ENCODE measurements around the gene PTPRF.

Gene PTPRF

DNA sequence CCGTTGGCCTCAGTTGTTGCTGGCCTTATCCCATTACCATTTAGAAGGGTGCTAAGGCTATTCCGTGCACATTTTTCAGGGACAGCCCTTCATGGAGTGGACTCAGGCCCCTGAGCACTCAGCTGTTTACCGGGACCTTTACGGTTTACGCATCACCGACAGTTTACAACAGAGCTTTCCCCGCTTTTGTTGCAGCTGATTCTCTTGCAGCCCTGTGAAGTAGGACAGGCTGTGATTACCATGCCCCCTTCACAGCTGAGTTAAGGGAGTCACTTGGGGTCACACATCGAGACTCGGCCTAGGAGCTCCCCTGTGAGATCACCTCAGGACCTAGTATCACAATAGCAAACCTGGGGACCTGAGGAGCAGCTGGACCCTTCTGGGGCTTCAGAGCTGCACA, 41.9 kb downstream of the PTPRF start:
- FAIRE-seq: no peak

DNA sequence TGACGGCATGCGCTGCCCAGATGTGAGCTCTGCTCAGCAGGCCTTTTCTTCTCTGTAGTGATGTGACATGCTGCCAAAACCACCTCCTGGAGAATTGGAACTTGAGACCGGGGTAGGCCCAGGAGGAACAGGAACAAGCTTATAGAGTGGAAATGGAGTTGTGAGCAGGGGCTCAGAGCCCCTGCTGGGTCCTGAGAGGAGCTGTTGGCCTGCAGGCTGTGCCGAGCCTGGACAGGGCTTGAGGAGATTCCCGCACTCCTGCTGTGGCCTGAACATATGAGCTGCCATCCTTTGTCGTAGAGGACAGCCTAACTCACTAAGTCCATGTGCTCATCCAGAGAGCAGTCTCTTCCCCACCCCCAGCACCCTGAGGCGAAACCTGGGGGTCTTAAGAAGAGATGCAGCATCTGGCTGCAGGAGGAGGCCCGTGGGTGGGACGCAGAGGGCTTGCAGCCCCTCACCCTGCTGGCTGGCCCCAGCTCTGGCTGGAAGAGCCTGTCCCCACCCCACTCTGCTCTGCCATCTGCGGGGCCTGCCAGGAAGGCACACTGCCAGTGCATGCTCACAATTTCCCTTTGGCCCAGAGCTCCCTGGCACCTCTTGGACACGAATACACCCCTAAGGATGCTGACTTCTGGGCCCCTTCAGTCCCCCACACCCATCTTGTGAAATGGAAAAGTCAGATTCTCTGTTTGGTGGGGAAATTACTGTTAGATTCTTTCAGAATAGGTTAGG, 42.5 kb downstream of the PTPRF start:
- TF ChIP-seq POLR2AphosphoS5 (IDR thresholded peaks at IDR 0.05; ENCODE audit: low read depth, low read length) (no peak), TAF1 (IDR thresholded peaks at IDR 0.05; ENCODE audit: borderline replicate concordance, low read depth, low read length) (no peak), POLR2A (IDR thresholded peaks at IDR 0.05; ENCODE audit: low read depth, low read length) (no peak)
- DNase-seq (ENCODE audit: insufficient read length) (no peak), FAIRE-seq (no peak)

More for the DNA sequence above, 41.9 kb downstream of the PTPRF start:
- TF ChIP-seq TAF1 (IDR thresholded peaks at IDR 0.05; ENCODE audit: borderline replicate concordance, low read depth, low read length): no peak
- no peak for TF ChIP-seq POLR2AphosphoS5 (IDR thresholded peaks at IDR 0.05; ENCODE audit: low read depth, low read length)
- no peak for TF ChIP-seq POLR2A (IDR thresholded peaks at IDR 0.05; ENCODE audit: low read depth, low read length)
- DNase-seq (ENCODE audit: insufficient read length): no peak

DNA sequence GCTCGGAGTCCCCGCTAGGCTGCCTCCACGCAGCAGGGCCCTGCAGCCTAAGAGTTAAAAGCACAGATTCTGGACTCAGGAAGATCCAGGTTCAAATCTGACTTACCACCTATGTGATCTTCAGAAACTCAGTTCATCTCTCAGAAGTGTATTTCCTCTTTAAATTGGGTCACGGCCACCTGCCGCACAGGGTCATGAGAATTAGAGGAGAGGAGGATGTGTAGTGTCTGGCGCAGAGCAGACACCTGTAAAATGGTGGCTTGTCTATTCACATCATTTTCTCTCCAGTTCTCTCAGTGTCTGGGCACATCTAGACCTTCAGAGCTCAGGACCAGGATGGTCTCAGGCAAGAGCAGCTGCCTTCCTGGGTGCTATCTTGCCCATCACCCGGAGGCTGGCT, 45.8 kb downstream of the PTPRF start:
- DNase-seq (ENCODE audit: insufficient read length) (no peak), FAIRE-seq (no peak)
- no peak for TF ChIP-seq POLR2A (IDR thresholded peaks at IDR 0.05; ENCODE audit: low read depth, low read length)
- TF ChIP-seq TAF1 (IDR thresholded peaks at IDR 0.05; ENCODE audit: borderline replicate concordance, low read depth, low read length): no peak
- no peak for TF ChIP-seq POLR2AphosphoS5 (IDR thresholded peaks at IDR 0.05; ENCODE audit: low read depth, low read length)

DNA sequence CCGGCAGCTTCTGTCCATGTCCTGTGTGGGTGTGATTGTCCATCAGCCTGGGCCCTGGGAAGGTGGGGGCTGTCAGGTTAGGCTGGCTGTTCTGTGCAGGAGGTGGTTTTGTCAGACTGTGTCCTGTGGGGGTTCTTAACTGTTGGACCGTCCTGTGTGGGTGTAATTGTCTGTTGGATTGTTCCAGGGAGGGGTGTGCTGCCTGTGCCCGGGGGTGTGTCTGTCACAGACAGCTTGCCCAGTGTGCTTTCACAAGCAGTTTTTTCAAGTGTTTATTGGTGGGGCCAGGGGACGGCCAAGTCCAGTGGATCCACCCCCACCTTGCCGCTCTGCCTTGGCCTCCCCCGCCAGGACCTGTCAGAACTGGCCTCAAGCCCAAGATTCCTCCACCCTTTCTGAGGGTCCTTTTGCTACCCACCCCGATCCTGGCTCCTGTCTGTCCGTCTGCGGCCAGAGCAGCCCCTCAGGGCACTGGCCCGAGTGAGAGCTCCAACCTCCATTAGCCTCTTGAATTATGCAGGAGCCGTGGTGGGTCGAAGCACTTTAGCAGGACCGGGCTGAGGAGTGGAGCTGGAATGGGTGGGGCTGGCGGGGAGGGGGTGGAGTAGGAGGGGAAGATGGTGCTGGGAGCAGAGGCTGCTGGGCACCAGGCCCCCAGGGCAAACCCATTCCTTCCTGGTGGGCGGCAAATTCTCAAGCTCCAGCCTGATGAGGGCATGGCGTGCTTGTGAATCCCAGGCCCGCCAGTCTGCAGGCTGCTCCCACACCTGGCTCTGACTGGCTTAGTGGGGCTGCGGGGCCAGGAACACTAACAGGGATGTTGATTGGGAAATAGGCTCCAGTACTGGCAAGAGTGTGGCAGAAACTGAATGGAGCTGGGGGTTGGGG, 47.2 kb downstream of the PTPRF start:
- TF ChIP-seq POLR2AphosphoS5 (IDR thresholded peaks at IDR 0.05; ENCODE audit: low read depth, low read length) (no peak), POLR2A (IDR thresholded peaks at IDR 0.05; ENCODE audit: low read depth, low read length) (no peak), TAF1 (IDR thresholded peaks at IDR 0.05; ENCODE audit: borderline replicate concordance, low read depth, low read length) (no peak)
- FAIRE-seq: no peak
- no peak for DNase-seq (ENCODE audit: insufficient read length)

DNA sequence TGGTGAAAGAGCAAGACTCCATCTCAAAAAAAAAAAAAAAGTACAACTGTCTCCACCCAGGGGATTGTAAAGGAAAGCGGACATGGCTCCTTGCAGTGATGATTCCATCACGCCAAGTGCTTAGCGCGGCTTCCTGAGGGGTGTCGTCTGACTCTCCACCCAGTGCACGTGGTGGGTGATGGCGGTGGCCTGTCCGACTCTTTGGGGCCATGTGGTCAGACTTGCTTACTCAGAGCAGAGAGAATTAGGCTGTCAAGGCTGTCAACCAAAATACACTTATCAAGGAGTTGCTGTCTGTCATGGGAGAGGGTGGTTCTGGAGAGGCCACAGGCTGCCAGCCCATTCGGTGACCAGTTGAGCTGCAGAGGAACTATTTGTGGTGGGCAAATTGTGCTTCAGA, 49.4 kb downstream of the PTPRF start:
- DNase-seq (ENCODE audit: insufficient read length) (no peak), FAIRE-seq (no peak)

DNA sequence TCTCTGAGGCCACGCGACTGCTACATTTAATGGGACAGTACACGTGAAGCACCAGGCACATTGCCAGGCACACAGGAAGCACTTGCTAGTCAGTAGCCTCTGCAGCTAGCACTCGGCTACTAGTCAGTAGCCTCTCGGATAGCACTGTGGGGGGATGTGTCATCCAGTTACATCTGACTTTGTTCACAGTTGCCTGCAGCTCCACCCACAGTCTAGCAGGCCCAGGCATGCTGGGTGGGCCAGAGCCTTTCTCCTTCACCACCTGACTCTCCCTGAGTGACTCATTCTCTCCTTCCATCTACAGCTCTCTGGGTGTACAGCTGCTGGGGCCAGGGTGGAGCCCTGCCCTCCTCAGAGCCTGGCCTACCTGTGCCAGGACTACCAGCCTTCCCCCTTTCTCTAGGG, 51.5 kb downstream of the PTPRF start:
- FAIRE-seq (peak; percentile 70), DNase-seq (ENCODE audit: insufficient read length) (peak; percentile 58)
- TF ChIP-seq POLR2A (IDR thresholded peaks at IDR 0.05; ENCODE audit: low read depth, low read length) (no peak; the same call in 1 of the 2 replicates), POLR2AphosphoS5 (IDR thresholded peaks at IDR 0.05; ENCODE audit: low read depth, low read length) (no peak), TAF1 (IDR thresholded peaks at IDR 0.05; ENCODE audit: borderline replicate concordance, low read depth, low read length) (no peak)

More for the DNA sequence above, 49.4 kb downstream of the PTPRF start:
- no peak for TF ChIP-seq TAF1 (IDR thresholded peaks at IDR 0.05; ENCODE audit: borderline replicate concordance, low read depth, low read length)
- TF ChIP-seq POLR2AphosphoS5 (IDR thresholded peaks at IDR 0.05; ENCODE audit: low read depth, low read length): no peak
- no peak for TF ChIP-seq POLR2A (IDR thresholded peaks at IDR 0.05; ENCODE audit: low read depth, low read length)

DNA sequence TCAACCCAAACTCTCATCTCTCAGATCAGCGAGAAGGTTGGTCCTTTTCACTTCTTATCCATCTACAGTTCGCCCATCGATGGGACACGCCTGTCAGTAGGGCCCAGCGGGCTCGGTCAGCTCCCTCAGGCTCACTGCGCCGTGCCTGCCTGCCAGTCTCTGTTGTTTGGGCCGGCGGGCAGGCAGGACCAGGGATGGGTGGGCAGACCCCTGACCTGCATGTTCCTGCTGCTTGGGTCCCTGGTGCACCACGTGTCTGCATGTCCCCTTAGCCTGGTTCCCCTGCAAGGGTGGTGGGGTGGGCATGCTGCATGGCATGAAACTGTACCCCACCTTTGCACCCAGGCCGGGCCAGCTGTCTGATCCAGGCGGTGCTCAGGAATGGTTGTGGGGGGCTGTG, 52.4 kb downstream of the PTPRF start:
- FAIRE-seq: no peak

DNA sequence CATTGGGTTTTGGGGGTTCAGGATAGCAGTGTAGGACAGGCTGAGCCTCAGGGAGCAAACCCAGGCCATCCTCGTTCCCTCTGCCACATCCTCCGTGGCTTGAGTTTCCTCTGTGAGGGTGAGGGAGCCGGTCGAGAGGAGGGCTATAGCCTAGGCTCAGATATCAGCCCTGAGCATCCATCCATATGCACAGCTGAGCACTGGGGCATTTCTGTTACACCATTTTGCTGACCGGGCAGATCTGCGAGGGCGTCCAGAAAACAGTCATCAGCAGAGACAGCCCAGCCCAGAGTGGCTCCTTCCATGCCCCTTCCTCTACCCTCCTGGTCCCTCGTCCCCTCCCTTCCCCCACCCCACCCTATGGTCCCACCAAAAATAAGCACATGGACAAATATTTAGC, 53.5 kb downstream of the PTPRF start:
- FAIRE-seq (no peak), DNase-seq (ENCODE audit: insufficient read length) (no peak)
- no peak for TF ChIP-seq TAF1 (IDR thresholded peaks at IDR 0.05; ENCODE audit: borderline replicate concordance, low read depth, low read length)
- TF ChIP-seq POLR2A (IDR thresholded peaks at IDR 0.05; ENCODE audit: low read depth, low read length): no peak
- TF ChIP-seq POLR2AphosphoS5 (IDR thresholded peaks at IDR 0.05; ENCODE audit: low read depth, low read length): no peak

More for the DNA sequence above, 52.4 kb downstream of the PTPRF start:
- TF ChIP-seq POLR2A (IDR thresholded peaks at IDR 0.05; ENCODE audit: low read depth, low read length) (no peak), TAF1 (IDR thresholded peaks at IDR 0.05; ENCODE audit: borderline replicate concordance, low read depth, low read length) (no peak), POLR2AphosphoS5 (IDR thresholded peaks at IDR 0.05; ENCODE audit: low read depth, low read length) (no peak)
- no peak for DNase-seq (ENCODE audit: insufficient read length)

DNA sequence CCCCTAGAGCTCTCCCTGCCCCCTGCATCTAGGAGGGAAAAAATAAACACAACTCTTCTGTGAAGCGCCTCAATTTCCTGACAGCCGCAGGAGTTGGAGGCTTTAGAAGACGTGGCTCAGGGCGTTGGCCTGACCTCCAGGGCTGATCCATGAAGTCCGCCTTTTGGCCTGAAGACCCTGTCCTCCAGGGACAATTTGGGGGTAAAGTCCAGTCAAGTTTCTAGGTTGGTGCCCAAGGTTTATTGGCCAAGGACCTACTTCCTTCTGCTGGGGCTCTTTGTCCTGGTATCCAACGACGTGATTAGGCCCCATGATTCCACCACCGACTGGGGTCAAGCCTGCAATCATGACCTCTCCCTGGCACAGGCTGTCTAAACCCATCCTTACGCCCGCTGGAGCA, 54.9 kb downstream of the PTPRF start:
- no peak for DNase-seq (ENCODE audit: insufficient read length)
- TF ChIP-seq POLR2A (IDR thresholded peaks at IDR 0.05; ENCODE audit: low read depth, low read length) (no peak), TAF1 (IDR thresholded peaks at IDR 0.05; ENCODE audit: borderline replicate concordance, low read depth, low read length) (no peak), POLR2AphosphoS5 (IDR thresholded peaks at IDR 0.05; ENCODE audit: low read depth, low read length) (no peak)

DNA sequence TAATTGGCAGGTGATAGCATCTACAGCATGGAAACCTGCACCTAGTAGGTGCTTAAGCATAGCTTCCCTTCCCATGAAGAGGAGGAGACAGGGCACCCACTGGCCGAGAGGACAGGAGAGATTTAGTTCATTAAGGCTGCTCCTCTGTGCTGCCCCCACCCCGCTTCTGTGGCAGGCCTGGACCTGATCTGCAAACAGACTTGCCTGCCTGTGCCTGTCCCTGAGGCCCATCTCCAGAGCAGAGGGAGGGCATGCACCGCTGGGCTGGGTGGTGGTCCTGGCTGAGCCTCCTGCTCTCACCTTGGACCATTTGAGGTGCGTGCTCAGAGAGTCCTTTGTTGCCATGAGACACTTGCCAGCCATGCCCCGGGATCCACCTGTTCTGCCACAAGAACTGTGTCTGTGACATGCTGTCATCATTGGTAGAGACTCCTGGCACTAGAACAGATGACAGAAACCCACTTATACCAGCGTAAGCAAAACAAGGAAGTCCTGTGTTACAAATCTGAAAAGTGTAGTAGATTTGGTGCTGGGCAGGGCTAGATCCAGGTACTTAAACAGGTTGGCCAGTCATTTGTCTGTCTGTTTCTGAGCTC, 55.6 kb downstream of the PTPRF start:
- DNase-seq (ENCODE audit: insufficient read length) (no peak), FAIRE-seq (no peak)
- TF ChIP-seq POLR2A (IDR thresholded peaks at IDR 0.05; ENCODE audit: low read depth, low read length): no peak
- no peak for TF ChIP-seq POLR2AphosphoS5 (IDR thresholded peaks at IDR 0.05; ENCODE audit: low read depth, low read length)
- no peak for TF ChIP-seq TAF1 (IDR thresholded peaks at IDR 0.05; ENCODE audit: borderline replicate concordance, low read depth, low read length)

More for the DNA sequence above, 54.9 kb downstream of the PTPRF start:
- no peak for FAIRE-seq

DNA sequence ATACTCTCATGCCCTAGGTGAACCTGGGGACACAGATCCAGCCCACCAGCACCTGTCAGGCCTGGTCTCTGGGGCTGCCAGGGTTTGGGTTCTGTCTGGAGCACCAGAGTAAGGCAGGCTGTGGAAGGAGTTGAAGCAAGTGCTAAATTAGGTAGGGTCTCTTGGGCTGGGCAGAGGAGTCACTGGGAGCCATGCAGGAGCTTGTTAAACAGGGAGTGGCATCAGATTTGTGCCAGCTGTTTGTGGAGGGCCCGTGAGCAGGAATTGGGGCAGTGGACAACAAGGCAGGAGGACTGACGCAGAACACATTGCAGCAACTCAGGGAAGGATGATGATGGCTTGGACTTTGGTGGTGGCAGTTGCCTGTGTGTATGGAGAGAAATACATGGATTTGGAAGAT, 56.3 kb downstream of the PTPRF start:
- FAIRE-seq (no peak), DNase-seq (ENCODE audit: insufficient read length) (no peak)
- TF ChIP-seq POLR2A (IDR thresholded peaks at IDR 0.05; ENCODE audit: low read depth, low read length) (no peak), POLR2AphosphoS5 (IDR thresholded peaks at IDR 0.05; ENCODE audit: low read depth, low read length) (no peak), TAF1 (IDR thresholded peaks at IDR 0.05; ENCODE audit: borderline replicate concordance, low read depth, low read length) (no peak)
